CD4-positive, alpha-beta T cell (primary cell): Measurements from ENCODE around the gene PPP1R9A. TPM values are rescaled to one million over a fixed set of nuclear protein-coding genes. Genes with fewer than 3 reads are reported as not detected.

Source experiments
- ATAC-seq: fragments of 200-7000 bp; cut with Tn5 transposase; one replicate; pipeline ENCODE4 v1.10.0; 2022; ENCODE audit warnings: mild to moderate bottlenecking; ENCODE audit not compliant: poor library complexity
- CTCF ChIA-PET: fragments of 350-600 bp; sonication (Branson Sonifier 250); formaldehyde crosslinking; loops from one replicate; lab custom pipeline; 2021; ENCODE audit warnings: antibody characterized with exemption, inconsistent platforms; lab: Charles Lee
- POLR2A ChIA-PET: fragments of 350-600 bp; sonication (Branson Sonifier 250); formaldehyde crosslinking; loops from one replicate; lab custom pipeline; 2021; ENCODE audit warnings: antibody characterized with exemption, inconsistent platforms; lab: Charles Lee
- DNase-seq, 14 experiments: peaks; one replicate each; pipeline ENCODE4 v3.0.0-alpha.2; 2013 to 2020; ENCODE audit warnings: mixed read lengths in 2 of 14
- H3K27ac ChIP-seq, 2 donors: one replicate each; pipeline versions ENCODE4 v1.5.1 to v1.7.0; 2013; ENCODE audit warnings: low read length in 2 of 2, low read depth in 1 of 2, mild to moderate bottlenecking in 1 of 2
- H3K27me3 ChIP-seq, 2 experiments: 1 replicate in 1 of 2; 2 replicates in 1 of 2; pipeline versions ENCODE4 v1.6.1 to v1.7.0; 2013; ENCODE audit warnings: low read length in 2 of 2, control low read depth in 1 of 2, mild to moderate bottlenecking in 1 of 2, moderate library complexity in 1 of 2; ENCODE audit not compliant: insufficient read depth in 2 of 2, control insufficient read depth in 1 of 2
- H3K36me3 ChIP-seq: one replicate; pipeline ENCODE4 v1.6.1; 2013; ENCODE audit warnings: low read length, control low read depth; ENCODE audit not compliant: insufficient read depth
- H3K4me1 ChIP-seq: one replicate; pipeline ENCODE4 v1.6.1; 2013; ENCODE audit warnings: low read length, control low read depth; ENCODE audit not compliant: insufficient read depth
- H3K4me3 ChIP-seq: one replicate; pipeline ENCODE4 v1.5.1; 2013; ENCODE audit warnings: mild to moderate bottlenecking, low read length, moderate library complexity
- H3K9me3 ChIP-seq, 2 experiments: 1 replicate in 1 of 2; 2 replicates in 1 of 2; pipeline versions ENCODE4 v1.6.1 to v1.7.0; 2013; ENCODE audit warnings: low read length in 2 of 2, mild to moderate bottlenecking in 2 of 2, control low read depth in 1 of 2, moderate library complexity in 1 of 2; ENCODE audit not compliant: control insufficient read depth in 1 of 2, insufficient read depth in 1 of 2
- H3K27ac Mint-ChIP-seq: one replicate; pipeline ENCODE4 v1.8.0; 2020; ENCODE audit warnings: mixed read lengths
- H3K27me3 Mint-ChIP-seq: one replicate; pipeline ENCODE4 v1.8.0; 2021; ENCODE audit warnings: mixed read lengths
- H3K36me3 Mint-ChIP-seq: one replicate; pipeline ENCODE4 v1.8.0; 2021; ENCODE audit warnings: low read depth, mixed read lengths
- H3K4me1 Mint-ChIP-seq: one replicate; pipeline ENCODE4 v1.8.0; 2021; ENCODE audit warnings: low read depth, mixed read lengths
- H3K4me3 Mint-ChIP-seq: one replicate; pipeline ENCODE4 v1.8.0; 2020; ENCODE audit warnings: mild to moderate bottlenecking, mixed read lengths
- H3K9me3 Mint-ChIP-seq: one replicate; pipeline ENCODE4 v1.8.0; 2020; ENCODE audit warnings: mixed read lengths
- intact Hi-C, 2 experiments: fragments of 100-400 bp; cut with DNase I in 1 of 2; cut with micrococcal nuclease in 1 of 2; formaldehyde crosslinking; loops; one replicate each; pipeline versions ENCODE4 v1.15.1 to v1.9.0; 2023 to 2025; cut with DNase I, micrococcal nuclease
- total RNA-seq, 174 experiments: library from RNA in 2 of 174; stranded (reverse) in 2 of 174; gene quantifications; one replicate each; pipeline ENCODE4 v1.2.3 and lab custom pipeline; 2021 to 2026
- TF ChIP-seq, protein P1 (sequence below): fragments of 200-600 bp; IDR thresholded peaks from one replicate; pipeline ENCODE4 v1.8.0; 2022; ENCODE audit warnings: antibody characterized with exemption, mild to moderate bottlenecking

PPP1R9A gene
- total RNA-seq, 2 experiments from 2014 or later, result not detected

DNA sequence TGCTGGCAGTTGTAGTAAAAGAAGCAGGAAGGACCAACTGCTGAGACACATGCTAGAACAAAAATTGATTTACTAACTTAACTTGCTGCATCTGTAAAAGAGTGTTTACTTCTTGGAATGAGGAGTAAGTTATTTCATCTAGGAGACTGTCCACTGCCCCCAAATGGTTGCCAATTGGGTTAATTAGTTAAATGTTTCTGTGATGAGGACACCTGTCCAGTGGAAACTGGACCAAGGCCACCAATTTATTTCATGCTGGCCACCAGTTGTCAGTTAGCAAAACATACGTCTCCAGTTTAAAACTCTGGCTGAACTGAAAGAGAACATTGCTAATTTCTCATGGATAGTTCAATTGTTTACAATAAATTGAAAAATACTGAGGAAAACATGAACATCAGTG, 191.7 kb downstream of the PPP1R9A start:
- H3K27me3 Mint-ChIP-seq, result no peaks in the 10 kb centered on the region
- CTCF ChIA-PET, result no interaction called here
- intact Hi-C loops, result no loop called here

DNA sequence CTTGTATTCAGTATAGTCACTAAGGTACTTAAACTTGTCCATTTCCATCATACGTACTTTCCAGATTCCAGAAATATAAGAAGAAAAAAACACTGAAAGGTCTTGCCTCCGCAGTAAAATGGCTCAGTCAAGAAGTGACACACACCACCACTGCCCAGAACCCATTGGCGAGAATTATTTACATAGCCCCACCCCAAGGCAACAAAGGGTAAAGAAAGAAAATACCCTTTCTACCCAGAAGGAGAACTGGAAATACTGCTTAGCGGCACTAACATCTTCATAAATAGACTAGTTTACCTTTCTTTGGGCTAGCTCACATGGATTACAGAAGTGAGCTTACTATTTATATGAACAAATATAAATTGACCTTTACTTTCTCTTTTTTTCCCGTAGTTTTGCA, 194.0 kb downstream of the PPP1R9A start:
- intact Hi-C loops, result no loop called here
- Mint-ChIP-seq H3K27me3 (no peaks in the 10 kb centered on the region), H3K9me3 (no peaks in the 10 kb centered on the region), H3K36me3 (no peaks in the 10 kb centered on the region), H3K27ac (no peak overlapping the region), H3K4me1 (no peaks in the 10 kb centered on the region), H3K4me3 (no peak overlapping the region)
- TF ChIP-seq, protein P1, sequence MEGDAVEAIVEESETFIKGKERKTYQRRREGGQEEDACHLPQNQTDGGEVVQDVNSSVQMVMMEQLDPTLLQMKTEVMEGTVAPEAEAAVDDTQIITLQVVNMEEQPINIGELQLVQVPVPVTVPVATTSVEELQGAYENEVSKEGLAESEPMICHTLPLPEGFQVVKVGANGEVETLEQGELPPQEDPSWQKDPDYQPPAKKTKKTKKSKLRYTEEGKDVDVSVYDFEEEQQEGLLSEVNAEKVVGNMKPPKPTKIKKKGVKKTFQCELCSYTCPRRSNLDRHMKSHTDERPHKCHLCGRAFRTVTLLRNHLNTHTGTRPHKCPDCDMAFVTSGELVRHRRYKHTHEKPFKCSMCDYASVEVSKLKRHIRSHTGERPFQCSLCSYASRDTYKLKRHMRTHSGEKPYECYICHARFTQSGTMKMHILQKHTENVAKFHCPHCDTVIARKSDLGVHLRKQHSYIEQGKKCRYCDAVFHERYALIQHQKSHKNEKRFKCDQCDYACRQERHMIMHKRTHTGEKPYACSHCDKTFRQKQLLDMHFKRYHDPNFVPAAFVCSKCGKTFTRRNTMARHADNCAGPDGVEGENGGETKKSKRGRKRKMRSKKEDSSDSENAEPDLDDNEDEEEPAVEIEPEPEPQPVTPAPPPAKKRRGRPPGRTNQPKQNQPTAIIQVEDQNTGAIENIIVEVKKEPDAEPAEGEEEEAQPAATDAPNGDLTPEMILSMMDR, result no peak
- Histone ChIP-seq H3K9me3 (no peaks in the 10 kb centered on the region), H3K36me3 (no peaks in the 10 kb centered on the region), H3K4me3 (no peak overlapping the region), H3K27me3 (no peaks in the 10 kb centered on the region), H3K27ac (no peak overlapping the region), H3K4me1 (no peaks in the 10 kb centered on the region)
- ChIA-PET CTCF (no interaction called here), POLR2A (no interaction called here)
- ATAC-seq, result no peak
- no peak for DNase-seq

More for the DNA sequence above, 191.7 kb downstream of the PPP1R9A start:
- Histone ChIP-seq H3K4me3 (no peak overlapping the region), H3K9me3 (no peaks in the 10 kb centered on the region), H3K4me1 (no peaks in the 10 kb centered on the region), H3K27ac (no peak overlapping the region), H3K36me3 (no peaks in the 10 kb centered on the region), H3K27me3 (no peaks in the 10 kb centered on the region)
- Mint-ChIP-seq H3K36me3 (no peaks in the 10 kb centered on the region), H3K4me3 (no peak overlapping the region), H3K9me3 (no peaks in the 10 kb centered on the region), H3K27ac (no peak overlapping the region), H3K4me1 (no peaks in the 10 kb centered on the region)
- TF ChIP-seq, protein P1, result no peak
- DNase-seq (no peak), ATAC-seq (no peak)
- POLR2A ChIA-PET, result no interaction called here

DNA sequence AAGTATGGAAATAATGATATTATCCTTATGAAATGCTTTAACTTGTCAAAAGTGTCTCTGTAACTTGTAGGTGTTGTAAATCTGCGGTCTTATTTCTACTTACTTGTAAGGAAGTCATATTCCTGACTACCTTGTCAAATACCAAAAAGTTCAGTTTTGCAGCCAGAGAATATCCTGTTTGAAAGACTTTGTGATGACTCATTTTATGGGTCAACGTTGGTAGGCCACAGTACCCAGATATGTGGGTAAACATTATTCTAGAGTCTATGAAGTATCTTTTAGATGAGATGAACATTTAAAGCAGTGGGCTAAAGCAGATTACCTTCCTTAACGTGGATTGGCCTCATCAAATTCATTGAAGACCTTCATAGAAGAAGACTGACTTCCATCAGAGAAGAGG, 195.3 kb downstream of the PPP1R9A start:
- Histone ChIP-seq H3K4me1 (no peaks in the 10 kb centered on the region), H3K36me3 (no peaks in the 10 kb centered on the region), H3K27ac (no peak overlapping the region), H3K27me3 (no peaks in the 10 kb centered on the region), H3K9me3 (no peaks in the 10 kb centered on the region), H3K4me3 (no peak overlapping the region)
- DNase-seq (no peak), ATAC-seq (no peak)
- Mint-ChIP-seq H3K4me3 (no peak overlapping the region), H3K36me3 (no peaks in the 10 kb centered on the region), H3K27ac (no peak overlapping the region), H3K27me3 (no peaks in the 10 kb centered on the region), H3K4me1 (no peaks in the 10 kb centered on the region), H3K9me3 (no peaks in the 10 kb centered on the region)
- CTCF ChIA-PET, result no interaction called here
- POLR2A ChIA-PET, result no interaction called here
- intact Hi-C loops, result no loop called here
- TF ChIP-seq, protein P1, result no peak
